ENCODE data around the gene HIVEP3.
A peak's percentile ranks its signal among the peaks of the same experiment; 100 is the strongest.

HIVEP3 gene

GRCh38 chr1:41650028-41650880 lies 268.5 kb downstream of the HIVEP3 start:
- DNase-seq (ENCODE audit: low spot score) = no peak

- DNase-seq (ENCODE audit: low spot score) = no peak
Measured at GRCh38 chr1:41649396-41650027, 269.2 kb downstream of the HIVEP3 start.

- no peak for DNase-seq (ENCODE audit: low spot score)
Measured at GRCh38 chr1:41648844-41649243, 269.9 kb downstream of the HIVEP3 start.

- DNase-seq (ENCODE audit: low spot score) = no peak
Measured at GRCh38 chr1:41648230-41648629, 270.5 kb downstream of the HIVEP3 start.

- DNase-seq (ENCODE audit: low spot score) = no peak
Measured at GRCh38 chr1:41647221-41648135, 271.2 kb downstream of the HIVEP3 start.

- no peak for DNase-seq (ENCODE audit: low spot score)
Measured at GRCh38 chr1:41646186-41646585, 272.5 kb downstream of the HIVEP3 start.

GRCh38 chr1:41645062-41645461 lies 273.7 kb downstream of the HIVEP3 start:
- DNase-seq (ENCODE audit: low spot score) = peak; percentile 31

GRCh38 chr1:41642922-41643821 lies 275.6 kb downstream of the HIVEP3 start:
- no peak for DNase-seq (ENCODE audit: low spot score)

GRCh38 chr1:41641941-41642527 lies 276.7 kb downstream of the HIVEP3 start:
- no peak for DNase-seq (ENCODE audit: low spot score)

- no peak for DNase-seq (ENCODE audit: low spot score)
Measured at GRCh38 chr1:41641475-41641814, 277.3 kb downstream of the HIVEP3 start.

GRCh38 chr1:41640756-41641474 lies 277.8 kb downstream of the HIVEP3 start:
- no peak for DNase-seq (ENCODE audit: low spot score)

GRCh38 chr1:41640141-41640751 lies 278.5 kb downstream of the HIVEP3 start:
- no peak for DNase-seq (ENCODE audit: low spot score)

GRCh38 chr1:41639332-41639936 lies 279.3 kb downstream of the HIVEP3 start:
- peak; percentile 71 for DNase-seq (ENCODE audit: low spot score)

GRCh38 chr1:41638086-41639024 lies 280.4 kb downstream of the HIVEP3 start:
- no peak for DNase-seq (ENCODE audit: low spot score)

- DNase-seq (ENCODE audit: low spot score) = no peak
Measured at GRCh38 chr1:41637367-41637766, 281.4 kb downstream of the HIVEP3 start.

GRCh38 chr1:41633764-41634163 lies 285.0 kb downstream of the HIVEP3 start:
- no peak for DNase-seq (ENCODE audit: low spot score)

- no peak for DNase-seq (ENCODE audit: low spot score)
Measured at GRCh38 chr1:41632781-41633575, 285.7 kb downstream of the HIVEP3 start.

GRCh38 chr1:41631971-41632370 lies 286.8 kb downstream of the HIVEP3 start:
- DNase-seq (ENCODE audit: low spot score) = no peak

All from globus pallidus (tissue), 1 donor.